H1 (cell line): ENCODE data around the gene ERC1. TPM values are rescaled to one million over a fixed set of nuclear protein-coding genes. Genes with fewer than 3 reads are reported as not detected.
A peak's percentile ranks its signal among the peaks of the same experiment; 100 is the strongest.

Experiments used
- CTCF ChIA-PET: fragments of 300-600 bp; sonication (Branson Sonifier 250); formaldehyde crosslinking; loops from one replicate; lab custom pipeline; 2021; ENCODE audit not compliant: partially characterized antibody; lab: Charles Lee
- POLR2A ChIA-PET: fragments of 300-600 bp; sonication (Branson Sonifier 250); formaldehyde crosslinking; loops from one replicate; lab custom pipeline; 2021; ENCODE audit warnings: inconsistent platforms; ENCODE audit not compliant: partially characterized antibody; lab: Charles Lee
- DNase-seq, 2 experiments: peaks; one replicate each; pipeline versions ENCODE4 v3.0.0 to v3.0.0-alpha.2; 2010 to 2022; ENCODE audit warnings: low spot score in 2 of 2, low read depth in 1 of 2, mixed read lengths in 1 of 2
- FAIRE-seq: peaks from 2 replicates; lab custom pipeline; 2011; peaks lifted over from hg19 to GRCh38; lab: Jason Lieb, UNC
- H2AFZ ChIP-seq: 2 replicates; pipeline ENCODE4 v1.8.1; 2012; ENCODE audit warnings: low read length, inconsistent platforms
- H2AK5ac ChIP-seq: 2 replicates; pipeline ENCODE4 v1.6.1; 2013; ENCODE audit warnings: low read depth, low read length
- H2BK120ac ChIP-seq: replicated peaks from 2 replicates; pipeline ENCODE3; 2013; ENCODE audit warnings: low read depth, low read length, inconsistent platforms
- H2BK12ac ChIP-seq: 2 replicates; pipeline ENCODE4 v1.6.1; 2013; ENCODE audit warnings: low read depth, low read length
- H2BK15ac ChIP-seq: 2 replicates; pipeline ENCODE4 v1.6.1; 2013; ENCODE audit warnings: low read length
- H2BK20ac ChIP-seq: 2 replicates; pipeline ENCODE4 v1.6.1; 2013; ENCODE audit warnings: low read length
- H2BK5ac ChIP-seq: 2 replicates; pipeline ENCODE4 v1.6.1; 2013; ENCODE audit warnings: low read depth, low read length
- H3K14ac ChIP-seq: 2 replicates; pipeline ENCODE4 v1.6.1; 2013; ENCODE audit warnings: inconsistent platforms; ENCODE audit not compliant: insufficient read length
- H3K18ac ChIP-seq: 2 replicates; pipeline ENCODE4 v1.6.1; 2013; ENCODE audit warnings: low read length; ENCODE audit errors: extremely low read depth
- H3K23ac ChIP-seq: 2 replicates; pipeline ENCODE4 v1.6.1; 2013; ENCODE audit warnings: inconsistent platforms; ENCODE audit not compliant: insufficient read length
- H3K23me2 ChIP-seq: 2 replicates; pipeline ENCODE4 v1.6.1; 2013; ENCODE audit warnings: low read depth, low read length
- H3K27ac ChIP-seq: 2 replicates; pipeline ENCODE4 v1.6.1; 2011; ENCODE audit warnings: low read depth, low read length, inconsistent platforms
- H3K27me3 ChIP-seq, 4 experiments: replicated peaks in 1 of 4; 1 replicate in 1 of 4; 2 replicates in 3 of 4; pipeline versions ENCODE4 v1.6.1 to v1.8.1; 2011 to 2013; ENCODE audit warnings: low read length in 3 of 4, mild to moderate bottlenecking in 3 of 4, inconsistent platforms in 2 of 4, mixed read lengths in 2 of 4, moderate library complexity in 1 of 4; ENCODE audit not compliant: control insufficient read depth in 3 of 4, insufficient read depth in 3 of 4; ENCODE audit errors: extremely low read depth in 1 of 4
- H3K36me3 ChIP-seq, 4 experiments: 2 replicates each; pipeline versions ENCODE4 v1.6.1 to v1.8.1; 2011 to 2013; ENCODE audit warnings: mild to moderate bottlenecking in 4 of 4, low read length in 3 of 4, moderate library complexity in 2 of 4, control low read depth in 1 of 4, inconsistent platforms in 1 of 4; ENCODE audit not compliant: insufficient read depth in 4 of 4, control insufficient read depth in 2 of 4
- H3K4ac ChIP-seq: replicated peaks from 2 replicates; pipeline ENCODE3; 2013; ENCODE audit warnings: low read length, low read depth, mixed read lengths, inconsistent platforms; ENCODE audit not compliant: insufficient read length
- H3K4me1 ChIP-seq, 4 experiments: replicated peaks in 1 of 4; 1 replicate in 1 of 4; 2 replicates in 3 of 4; pipeline versions ENCODE4 v1.6.1 to v1.8.1; 2011 to 2013; ENCODE audit warnings: low read length in 3 of 4, inconsistent platforms in 2 of 4, mixed read lengths in 1 of 4; ENCODE audit not compliant: insufficient read depth in 4 of 4, control insufficient read depth in 3 of 4
- H3K4me2 ChIP-seq, 2 experiments: 2 replicates each; pipeline versions ENCODE4 v1.6.1 to v1.8.1; 2011 to 2013; ENCODE audit warnings: low read depth in 2 of 2, low read length in 2 of 2, control low read depth in 1 of 2, inconsistent platforms in 1 of 2, mild to moderate bottlenecking in 1 of 2; ENCODE audit not compliant: insufficient read depth in 1 of 2
- H3K4me3 ChIP-seq, 4 experiments: fragments of 200-600, 300-600 bp in 1 of 4; sonication (generic), shearing (Covaris generic), sonication (Bioruptor Twin) in 1 of 4; 2 replicates each; pipeline versions ENCODE4 v1.5.1 to v1.8.1; 2011 to 2016; ENCODE audit warnings: low read length in 4 of 4, low read depth in 3 of 4, control low read depth in 2 of 4, inconsistent platforms in 2 of 4, mild to moderate bottlenecking in 2 of 4, mixed read lengths in 1 of 4, moderate library complexity in 1 of 4; ENCODE audit not compliant: insufficient read depth in 2 of 4; ENCODE audit errors: extremely low read depth in 1 of 4
- H3K56ac ChIP-seq: replicated peaks from 2 replicates; pipeline ENCODE3; 2013; ENCODE audit warnings: low read depth, mild to moderate bottlenecking, mixed read lengths, low read length, inconsistent platforms; ENCODE audit not compliant: insufficient read length
- H3K79me1 ChIP-seq: 2 replicates; pipeline ENCODE4 v1.6.1; 2013; ENCODE audit warnings: low read depth, low read length, control low read depth
- H3K79me2 ChIP-seq, 2 experiments: 2 replicates each; pipeline versions ENCODE4 v1.6.1 to v1.8.1; 2012 to 2013; ENCODE audit warnings: low read length in 2 of 2, mild to moderate bottlenecking in 2 of 2, inconsistent platforms in 1 of 2; ENCODE audit not compliant: insufficient read depth in 2 of 2, control insufficient read depth in 1 of 2
- H3K9ac ChIP-seq, 4 experiments: replicated peaks in 1 of 4; 1 replicate in 1 of 4; 2 replicates in 3 of 4; pipeline versions ENCODE4 v1.6.1 to v1.8.1; 2011 to 2013; ENCODE audit warnings: low read depth in 3 of 4, low read length in 3 of 4, control low read depth in 2 of 4, mild to moderate bottlenecking in 2 of 4, moderate library complexity in 2 of 4, inconsistent platforms in 1 of 4; ENCODE audit errors: extremely low read depth in 1 of 4
- H3K9me3 ChIP-seq, 2 experiments: 2 replicates each; pipeline versions ENCODE4 v1.6.1 to v1.8.1; 2012 to 2013; ENCODE audit warnings: mild to moderate bottlenecking in 2 of 2, moderate library complexity in 2 of 2, control low read depth in 1 of 2, inconsistent platforms in 1 of 2, low read depth in 1 of 2, low read length in 1 of 2, mixed read lengths in 1 of 2; ENCODE audit not compliant: insufficient read depth in 2 of 2
- H4K20me1 ChIP-seq, 2 experiments: replicated peaks in 1 of 2; 2 replicates each; pipeline versions ENCODE3 to v1.8.1; 2011 to 2013; ENCODE audit warnings: inconsistent platforms in 2 of 2, low read length in 2 of 2, mild to moderate bottlenecking in 1 of 2; ENCODE audit not compliant: insufficient read depth in 2 of 2, control insufficient read depth in 1 of 2
- H4K5ac ChIP-seq: 2 replicates; pipeline ENCODE4 v1.6.1; 2013; ENCODE audit warnings: low read length, low read depth, mixed read lengths, inconsistent platforms; ENCODE audit not compliant: insufficient read length
- H4K8ac ChIP-seq: 2 replicates; pipeline ENCODE4 v1.8.0; 2013; ENCODE audit warnings: mild to moderate bottlenecking, moderate library complexity, low read length, inconsistent platforms; ENCODE audit not compliant: insufficient read depth; ENCODE audit errors: extremely low read depth
- H4K91ac ChIP-seq: replicated peaks from 2 replicates; pipeline ENCODE3; 2013; ENCODE audit warnings: low read length, mixed read lengths, inconsistent platforms; ENCODE audit not compliant: insufficient read length
- EP300 ChIP-seq, 2 experiments: IDR thresholded peaks; 1 replicate in 1 of 2; 2 replicates in 1 of 2; pipeline ENCODE4 v1.6.1; 2011 to 2012; ENCODE audit warnings: low read depth in 2 of 2, low read length in 2 of 2, mild to moderate bottlenecking in 2 of 2, borderline replicate concordance in 1 of 2, inconsistent platforms in 1 of 2, moderate library complexity in 1 of 2
- JUND ChIP-seq: IDR thresholded peaks from 2 replicates; pipeline ENCODE4 v1.6.1; 2011; ENCODE audit warnings: mild to moderate bottlenecking, improper control_type of control experiment, low read length
- KDM5A ChIP-seq: fragments of 200-600 bp; IDR thresholded peaks from 2 replicates; pipeline ENCODE4 v1.7.1; 2012; ENCODE audit warnings: mild to moderate bottlenecking, low read length, inconsistent platforms, mixed read lengths
- NRF1 ChIP-seq: IDR thresholded peaks from 2 replicates; pipeline ENCODE4 v1.6.1; 2011; ENCODE audit warnings: mild to moderate bottlenecking, low read depth, low read length, improper control_type of control experiment
- WGBS, 2 experiments: shearing (Covaris generic) in 1 of 2; methylation state at CpG; one replicate each; pipeline versions ENCODE4 v1.1.6 to v1.1.7; 2013 to 2015; ENCODE audit warnings: low lambda C conversion rate in 2 of 2, mixed read lengths in 2 of 2, inconsistent platforms in 1 of 2, low coverage in 1 of 2, missing lambda C conversion rate in 1 of 2; ENCODE audit not compliant: insufficient replicate concordance in 2 of 2, insufficient coverage in 1 of 2, insufficient read length in 1 of 2; ENCODE audit errors: extremely low coverage in 1 of 2, missing lambda C conversion rate in 1 of 2; 5-methylcytosine and 5-hydroxymethylcytosine counted together
- polyA plus RNA-seq, 7 experiments: library from polyadenylated mRNA; depleted of rRNA in 3 of 7; stranded (reverse) in 5 of 7; unstranded in 2 of 7; fragments of >200 nt in 5 of 7; fragments of 200-250 nt in 2 of 7; gene quantifications; 1 replicate in 5 of 7; 2 replicates in 1 of 7; 4 replicates in 1 of 7; pipeline versions ENCODE4 v1.2.1 to v1.2.3, GENCODE V29; 2011 to 2013; ENCODE audit warnings: missing spikeins in 2 of 7, mixed read lengths in 2 of 7
- total RNA-seq: library from RNA; stranded (reverse); fragmentation: NEBNext Ultra II Directional; extraction: Animal tissue kit (Norgen Biotek cat#: 25700); gene quantifications from 2 replicates; pipeline ENCODE4 v1.2.1, GENCODE V29; 2021
- TF ChIP-seq, protein P1 (sequence below): IDR thresholded peaks from 2 replicates; pipeline ENCODE4 v1.6.1; 2012; ENCODE audit warnings: inconsistent platforms

Gene ERC1
- total and polyA plus RNA-seq, 2 of the 8 experiments (the other 6 are each of a cell fraction or from before 2014, with no cell fraction given), result 7.8 to 45.7 TPM

DNA sequence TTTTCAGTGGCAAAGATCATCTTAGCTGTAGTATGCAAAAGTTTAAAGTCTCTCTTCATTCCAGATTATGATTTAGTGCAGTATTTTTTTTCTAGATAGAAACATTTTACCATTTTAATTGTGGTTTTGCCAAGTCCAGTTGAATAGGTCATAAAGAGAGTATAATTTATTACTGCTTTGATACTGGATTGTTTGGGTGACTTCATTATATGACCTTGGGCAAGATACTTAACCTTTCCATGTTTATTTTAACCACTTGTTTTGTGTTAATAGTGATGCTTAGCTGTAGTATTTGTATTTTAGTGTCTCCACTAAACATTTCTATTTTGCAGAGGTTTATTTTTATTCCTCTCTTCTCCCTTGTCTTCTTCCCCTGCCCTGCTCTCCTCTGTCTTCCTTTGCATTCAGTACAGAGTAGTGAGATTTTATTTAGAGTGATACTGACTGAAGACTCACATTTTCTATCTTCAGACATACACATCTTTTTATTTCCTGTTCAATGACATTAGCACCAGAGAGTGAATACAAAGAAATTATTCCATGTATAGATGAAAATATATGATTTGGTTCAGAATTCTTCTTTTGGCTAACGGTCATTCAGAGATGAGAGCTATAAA, 215.2 kb downstream of the ERC1 start:
- Histone ChIP-seq H2BK120ac (no peak overlapping the region), H3K23me2 (no peaks in the 10 kb centered on the region), H3K9ac (no peak overlapping the region), H3K36me3 (no peaks in the 10 kb centered on the region), H3K9me3 (no peaks in the 10 kb centered on the region), H4K5ac (no peak overlapping the region), H3K79me1 (no peaks in the 10 kb centered on the region), H2AK5ac (no peak overlapping the region), H3K4me3 (no peak overlapping the region), H3K23ac (no peak overlapping the region), H3K4me1 (peaks cover 0 to 5% (median 2%) of the 10 kb centered on the region in 4 experiments; a peak in 3 of 7 replicates), H3K79me2 (no peaks in the 10 kb centered on the region), H4K91ac (no peak overlapping the region), H4K20me1 (no peaks in the 10 kb centered on the region)
- WGBS, 2 experiments, result 86% methylated on average over 1 of the region's 1 CpG; no CpG with 5 or more reads in 1 of the 2 experiments
- no peak for FAIRE-seq
- TF ChIP-seq KDM5A, result no peak
- TF ChIP-seq JUND, result no peak
- TF ChIP-seq NRF1, result no peak
- TF ChIP-seq EP300 (IDR thresholded peaks at IDR 0.05; ENCODE audit: borderline replicate concordance in 1 of 2, low read depth in 2 of 2, low read length in 2 of 2), result no peak
- TF ChIP-seq, protein P1, sequence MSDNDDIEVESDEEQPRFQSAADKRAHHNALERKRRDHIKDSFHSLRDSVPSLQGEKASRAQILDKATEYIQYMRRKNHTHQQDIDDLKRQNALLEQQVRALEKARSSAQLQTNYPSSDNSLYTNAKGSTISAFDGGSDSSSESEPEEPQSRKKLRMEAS, result no peak
- TF ChIP-seq, all 59 proteins: peak for 0
- no peak overlapping the region for H4K8ac ChIP-seq
- H2BK20ac ChIP-seq, result no peak overlapping the region
- no peak overlapping the region for H2BK15ac ChIP-seq
- ChIA-PET POLR2A (no interaction called here), CTCF (interaction anchor here (0.6 to 1.7 kb wide), 4 partner anchors 88 to 373 kb away, joined by 3 to 4 read pairs (median 4); no protein-coding TSS in a partner anchor)
- H3K4me2 ChIP-seq, result no peak overlapping the region
- no peak overlapping the region for H3K14ac ChIP-seq
- H3K27ac ChIP-seq, result no peak overlapping the region
- H3K4ac ChIP-seq, result no peak overlapping the region
- DNase-seq, result no peak
- no peak overlapping the region for H2BK5ac ChIP-seq
- no peak overlapping the region for H2AFZ ChIP-seq
- H3K27me3 ChIP-seq, result no peaks in the 10 kb centered on the region
- H3K56ac ChIP-seq, result peak overlapping the region; percentile 24
- H2BK12ac ChIP-seq, result no peak overlapping the region
- no peak overlapping the region for H3K18ac ChIP-seq
